Right lobe of liver (tissue), 6 donors: Measurements from ENCODE around the gene MATN1. TPM values are rescaled to one million over a fixed set of nuclear protein-coding genes. Genes with fewer than 3 reads are reported as not detected.
A peak's percentile ranks its signal among the peaks of the same experiment; 100 is the strongest.

Experiments used
- ATAC-seq, 4 donors: fragments of 200-7000 bp; cut with Tn5 transposase; one replicate each; pipeline ENCODE4 v1.9.1; 2020; ENCODE audit warnings: mild to moderate bottlenecking in 4 of 4, moderate library complexity in 4 of 4
- DNase-seq, 3 donors: peaks; one replicate each; pipeline ENCODE4 v3.0.0-alpha.2; 2020
- H3K27ac ChIP-seq, 3 donors: fragments of 200-600 bp; one replicate each; pipeline ENCODE4 v1.8.0; 2022
- H3K27me3 ChIP-seq, 2 donors: fragments of 200-600 bp; one replicate each; pipeline ENCODE4 v1.8.0; 2022
- H3K36me3 ChIP-seq, 4 donors: fragments of 200-600 bp; sonication (generic) in 1 of 4; one replicate each; pipeline versions ENCODE4 v1.5.1 to v1.8.0; 2017 to 2022; ENCODE audit warnings: control low read depth in 1 of 4
- H3K4me1 ChIP-seq, 4 donors: fragments of 200-600 bp; sonication (generic) in 1 of 4; one replicate each; pipeline versions ENCODE4 v1.5.1 to v1.8.0; 2017 to 2022; ENCODE audit warnings: control low read depth in 1 of 4
- H3K4me3 ChIP-seq, 3 donors: fragments of 200-600 bp; one replicate each; pipeline ENCODE4 v1.8.0; 2022
- H3K9me3 ChIP-seq, 4 donors: fragments of 200-600 bp; sonication (generic) in 1 of 4; one replicate each; pipeline versions ENCODE4 v1.5.1 to v1.8.0; 2017 to 2022; ENCODE audit warnings: control low read depth in 1 of 4
- POLR2A ChIP-seq: fragments of 450-650 bp; IDR thresholded peaks from one replicate; pipeline ENCODE4 v1.6.1; 2017; ENCODE audit warnings: antibody characterized with exemption, mild to moderate bottlenecking
- WGBS: methylation state at CpG from one replicate; pipeline ENCODE4 v1.1.6; 2018; ENCODE audit warnings: low coverage, low lambda C conversion rate; ENCODE audit not compliant: insufficient coverage; ENCODE audit errors: missing lambda C conversion rate; 5-methylcytosine and 5-hydroxymethylcytosine counted together
- intact Hi-C, 2 donors: fragments of 100-400 bp; cut with DNase I; formaldehyde crosslinking; loops; one replicate each; pipeline versions ENCODE4 v1.11.2 to v1.14.1; 2022
- long read RNA-seq: library from polyadenylated mRNA; unstranded; transcript quantifications from one replicate; pipeline ENCODE4 v2.0.0, GENCODE V29; 2019
- total RNA-seq, 6 experiments: library from RNA; depleted of rRNA in 2 of 6; stranded (reverse); fragments of >200 nt in 2 of 6; fragmentation: NEBNext Ultra II Directional in 3 of 6; extraction: Animal tissue kit (Norgen Biotek cat#: 25700) in 3 of 6; gene quantifications; one replicate each; pipeline versions ENCODE4 v1.1.0 to v1.2.4, GENCODE V29; 2016 to 2023
- TF ChIP-seq, protein P1 (sequence below), 4 donors: fragments of 200-600 bp in 3 of 4; fragments of 450-650 bp in 1 of 4; IDR thresholded peaks; one replicate each; pipeline versions ENCODE4 v1.5.1 to v1.8.0; 2016 to 2022; ENCODE audit warnings: antibody characterized with exemption in 4 of 4, mild to moderate bottlenecking in 2 of 4
- donor health status: DM: no; HTN: yes; CAD: no.
- donor health status: DM: no; HTN: no; CAD: no.
- donor health status: DM: no; HTN: no; CAD: no.
- donor health status: DM: no; HTN: yes; CAD: no.
- donor health status: DM: no; HTN: yes; CAD: no.

MATN1 gene, protein sequence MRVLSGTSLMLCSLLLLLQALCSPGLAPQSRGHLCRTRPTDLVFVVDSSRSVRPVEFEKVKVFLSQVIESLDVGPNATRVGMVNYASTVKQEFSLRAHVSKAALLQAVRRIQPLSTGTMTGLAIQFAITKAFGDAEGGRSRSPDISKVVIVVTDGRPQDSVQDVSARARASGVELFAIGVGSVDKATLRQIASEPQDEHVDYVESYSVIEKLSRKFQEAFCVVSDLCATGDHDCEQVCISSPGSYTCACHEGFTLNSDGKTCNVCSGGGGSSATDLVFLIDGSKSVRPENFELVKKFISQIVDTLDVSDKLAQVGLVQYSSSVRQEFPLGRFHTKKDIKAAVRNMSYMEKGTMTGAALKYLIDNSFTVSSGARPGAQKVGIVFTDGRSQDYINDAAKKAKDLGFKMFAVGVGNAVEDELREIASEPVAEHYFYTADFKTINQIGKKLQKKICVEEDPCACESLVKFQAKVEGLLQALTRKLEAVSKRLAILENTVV
- total RNA-seq: not detected
- long read RNA-seq: 0 reads

DNA sequence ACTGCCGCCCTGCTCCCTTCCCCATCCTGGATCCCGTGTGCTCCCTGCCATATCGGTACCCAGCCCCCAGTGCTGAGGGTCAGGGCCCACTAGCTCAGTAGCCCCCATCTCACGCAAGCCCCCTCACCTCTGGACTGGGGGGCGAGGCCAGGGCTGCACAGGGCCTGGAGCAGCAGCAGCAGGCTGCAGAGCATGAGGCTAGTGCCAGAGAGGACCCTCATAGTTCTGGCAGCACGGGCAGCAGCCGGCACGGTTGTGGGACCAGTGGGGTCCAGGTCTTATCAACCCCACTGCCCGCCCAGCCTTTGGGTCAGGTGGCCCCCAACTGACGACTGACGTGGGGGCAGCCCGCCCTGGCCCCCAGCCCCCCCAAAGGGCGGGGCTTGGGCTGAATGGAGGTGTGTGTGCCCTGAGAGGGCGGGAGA is at the start of gene MATN1:
MATN1 (minus strand) TSS at position 255 of the 425 bp plus-strand sequence; CDS start at position 221, 34 bp downstream.
- Histone ChIP-seq H3K4me3 (no peak within 1 kb of the TSS), H3K27me3 (no peaks in the 10 kb centered on the region), H3K27ac (no peak within 1 kb of the TSS), H3K9me3 (no peaks in the 10 kb centered on the region), H3K36me3 (peaks cover 0 to 2% (median 0%) of the 10 kb centered on the region in 4 donors), H3K4me1 (peaks cover 0 to 7% (median 0%) of the 10 kb centered on the region in 4 donors)
- DNase-seq (no peak), ATAC-seq (no peak)
- TF ChIP-seq, protein P1, sequence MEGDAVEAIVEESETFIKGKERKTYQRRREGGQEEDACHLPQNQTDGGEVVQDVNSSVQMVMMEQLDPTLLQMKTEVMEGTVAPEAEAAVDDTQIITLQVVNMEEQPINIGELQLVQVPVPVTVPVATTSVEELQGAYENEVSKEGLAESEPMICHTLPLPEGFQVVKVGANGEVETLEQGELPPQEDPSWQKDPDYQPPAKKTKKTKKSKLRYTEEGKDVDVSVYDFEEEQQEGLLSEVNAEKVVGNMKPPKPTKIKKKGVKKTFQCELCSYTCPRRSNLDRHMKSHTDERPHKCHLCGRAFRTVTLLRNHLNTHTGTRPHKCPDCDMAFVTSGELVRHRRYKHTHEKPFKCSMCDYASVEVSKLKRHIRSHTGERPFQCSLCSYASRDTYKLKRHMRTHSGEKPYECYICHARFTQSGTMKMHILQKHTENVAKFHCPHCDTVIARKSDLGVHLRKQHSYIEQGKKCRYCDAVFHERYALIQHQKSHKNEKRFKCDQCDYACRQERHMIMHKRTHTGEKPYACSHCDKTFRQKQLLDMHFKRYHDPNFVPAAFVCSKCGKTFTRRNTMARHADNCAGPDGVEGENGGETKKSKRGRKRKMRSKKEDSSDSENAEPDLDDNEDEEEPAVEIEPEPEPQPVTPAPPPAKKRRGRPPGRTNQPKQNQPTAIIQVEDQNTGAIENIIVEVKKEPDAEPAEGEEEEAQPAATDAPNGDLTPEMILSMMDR (IDR thresholded peaks at IDR 0.05): no peak
- no peak for TF ChIP-seq POLR2A
- WGBS: no CpG with 5 or more reads among the region's 14 CpGs
- intact Hi-C loops: loop anchor here (5.0 to 10.0 kb wide), 2 partner anchors 54 to 191 kb away; no protein-coding TSS in a partner anchor

- TF ChIP-seq, protein P1 (IDR thresholded peaks at IDR 0.05): no peak
- no peak for TF ChIP-seq POLR2A
- no peaks in the 10 kb centered on the region for H3K9me3 ChIP-seq
- WGBS: 81% methylated on average over 6 of the region's 6 CpGs
- no peak for ATAC-seq
- H3K27me3 ChIP-seq: no peaks in the 10 kb centered on the region
- H3K27ac ChIP-seq: no peak overlapping the region
- no peak overlapping the region for H3K4me3 ChIP-seq
- peak in 1 of 3 donors; percentile 3 for DNase-seq
- H3K36me3 ChIP-seq: no peaks in the 10 kb centered on the region
- intact Hi-C loops: no loop called here
- no peaks in the 10 kb centered on the region for H3K4me1 ChIP-seq
Observed at GRCh38 chr1:30771005-30771404, 47.6 kb upstream of the MATN1 start.

DNA sequence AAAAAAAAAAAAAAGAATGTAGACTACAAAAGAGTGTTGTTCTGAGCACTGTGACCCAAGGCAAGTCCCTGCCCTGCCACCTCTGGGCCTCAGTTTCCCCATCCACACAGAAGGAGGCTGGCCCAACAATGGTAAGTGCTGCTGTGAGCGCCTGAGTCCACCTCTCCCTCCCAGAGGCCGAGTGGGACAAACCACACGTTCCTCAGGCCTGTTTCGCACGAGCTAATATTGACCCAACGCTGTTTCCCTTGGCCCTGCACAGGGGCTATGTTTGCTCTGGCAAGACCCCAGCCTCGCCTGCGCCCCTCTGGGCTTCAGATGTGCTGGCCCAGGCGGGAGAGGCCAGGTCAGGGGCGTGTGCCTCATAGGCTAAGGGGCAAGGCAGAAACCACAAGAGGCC is 46.8 kb upstream of the MATN1 start:
- TF ChIP-seq, protein P1 (IDR thresholded peaks at IDR 0.05): no peak
- no peak for TF ChIP-seq POLR2A
- intact Hi-C loops: no loop called here
- Histone ChIP-seq H3K27me3 (no peaks in the 10 kb centered on the region), H3K4me1 (no peaks in the 10 kb centered on the region), H3K27ac (no peak overlapping the region), H3K36me3 (no peaks in the 10 kb centered on the region), H3K4me3 (no peak overlapping the region), H3K9me3 (no peaks in the 10 kb centered on the region)
- WGBS: 42% methylated on average over 8 of the region's 10 CpGs
- ATAC-seq: no peak
- peak in 1 of 3 donors; percentile 24 for DNase-seq

DNA sequence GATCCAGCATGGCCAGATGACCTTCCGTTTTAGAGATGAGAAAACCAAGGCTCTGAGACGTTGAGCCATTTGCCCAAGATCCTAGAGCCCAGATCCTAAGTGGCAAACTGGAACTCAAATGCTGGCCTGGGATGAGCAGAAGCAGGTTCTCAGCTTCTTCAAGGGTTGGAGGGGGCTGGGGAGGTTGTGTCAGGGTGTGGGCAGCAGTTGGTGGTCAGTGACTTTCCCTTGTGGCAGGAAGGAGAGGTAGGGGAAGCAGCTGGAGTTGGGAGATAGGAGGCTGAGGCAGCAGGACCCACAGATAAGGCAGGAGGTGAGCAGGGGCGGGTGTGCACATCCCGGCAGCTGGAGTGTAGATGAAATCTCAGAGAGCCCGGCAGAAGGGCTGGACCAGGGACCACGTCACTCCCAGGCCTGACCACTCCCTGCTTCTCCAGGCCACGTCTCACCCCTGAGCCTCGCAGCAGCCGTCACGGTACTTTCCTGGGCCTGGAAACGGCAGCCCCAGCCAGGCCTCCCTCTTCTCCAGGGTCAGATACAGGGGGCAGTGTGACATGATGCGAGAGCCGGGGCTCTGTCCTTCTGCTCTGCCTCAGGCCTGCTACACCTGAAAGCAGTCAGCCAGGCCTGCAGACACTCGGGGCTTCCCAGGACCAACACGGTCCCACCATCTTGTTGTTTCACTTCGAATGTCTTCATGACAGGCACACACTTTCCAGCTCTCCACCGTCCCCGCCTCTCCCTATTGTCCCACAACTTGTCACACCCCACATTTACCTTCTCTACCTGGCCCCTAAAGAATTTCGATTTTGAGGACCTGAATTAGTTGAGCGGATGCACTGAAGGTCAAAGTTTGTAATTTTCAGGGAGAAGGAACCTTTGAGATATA is 45.7 kb upstream of the MATN1 start:
- Histone ChIP-seq H3K27me3 (no peaks in the 10 kb centered on the region), H3K4me3 (no peak overlapping the region), H3K9me3 (no peaks in the 10 kb centered on the region), H3K27ac (no peak overlapping the region), H3K4me1 (no peaks in the 10 kb centered on the region), H3K36me3 (no peaks in the 10 kb centered on the region)
- TF ChIP-seq POLR2A: no peak
- TF ChIP-seq, protein P1 (IDR thresholded peaks at IDR 0.05): no peak
- DNase-seq (peak in 1 of 3 donors; percentile 45), ATAC-seq (peak; percentile 44 to 77 (median 51))
- intact Hi-C loops: no loop called here
- 69% methylated on average over 7 of the region's 20 CpGs for WGBS
